Activated CD4-positive, alpha-beta T cell treated with anti-CD3 and anti-CD28 coated beads, Interleukin-2, amount 50 U/mL, for 1 hour (primary cell): ENCODE measurements around the gene OR2D3.
A peak's percentile ranks its signal among the peaks of the same experiment; 100 is the strongest.
"Not testable (repeated sequence)": the region's sequence is repeated elsewhere in the genome, so short reads cannot be mapped to it uniquely, and the experiment has no call there.

ENCODE experiments used
- DNase-seq: peaks from one replicate; pipeline ENCODE4 v3.0.0-alpha.2; 2020

The OR2D3 gene, protein sequence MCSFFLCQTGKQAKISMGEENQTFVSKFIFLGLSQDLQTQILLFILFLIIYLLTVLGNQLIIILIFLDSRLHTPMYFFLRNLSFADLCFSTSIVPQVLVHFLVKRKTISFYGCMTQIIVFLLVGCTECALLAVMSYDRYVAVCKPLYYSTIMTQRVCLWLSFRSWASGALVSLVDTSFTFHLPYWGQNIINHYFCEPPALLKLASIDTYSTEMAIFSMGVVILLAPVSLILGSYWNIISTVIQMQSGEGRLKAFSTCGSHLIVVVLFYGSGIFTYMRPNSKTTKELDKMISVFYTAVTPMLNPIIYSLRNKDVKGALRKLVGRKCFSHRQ

GRCh38 chr11:6920702-6921101 lies at the start of gene OR2D3:
Gene OR2D3 (plus strand): TSS chr11:6921002. CDS start chr11:6921002, 0 bp downstream.
- no peak for DNase-seq

DNA sequence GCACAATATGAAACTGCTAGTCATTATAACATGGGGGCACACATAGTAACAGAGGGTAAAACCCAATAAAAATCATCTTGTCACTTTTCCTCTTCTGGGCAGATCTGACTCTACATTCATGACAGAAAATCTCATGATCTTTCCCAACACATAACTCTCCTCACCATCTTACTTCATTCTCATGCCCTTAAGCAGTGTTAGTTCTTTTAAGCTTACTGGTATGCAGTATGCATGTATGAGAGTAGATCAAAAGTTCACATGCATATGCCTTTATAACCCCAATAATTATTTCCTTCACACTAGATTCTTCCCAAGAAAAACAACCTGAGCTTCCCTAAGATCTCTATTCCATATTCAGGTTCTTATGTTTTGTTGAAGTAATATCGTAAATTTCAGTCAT lies 49.5 kb upstream of the OR2D3 start:
- no peak for DNase-seq

DNA sequence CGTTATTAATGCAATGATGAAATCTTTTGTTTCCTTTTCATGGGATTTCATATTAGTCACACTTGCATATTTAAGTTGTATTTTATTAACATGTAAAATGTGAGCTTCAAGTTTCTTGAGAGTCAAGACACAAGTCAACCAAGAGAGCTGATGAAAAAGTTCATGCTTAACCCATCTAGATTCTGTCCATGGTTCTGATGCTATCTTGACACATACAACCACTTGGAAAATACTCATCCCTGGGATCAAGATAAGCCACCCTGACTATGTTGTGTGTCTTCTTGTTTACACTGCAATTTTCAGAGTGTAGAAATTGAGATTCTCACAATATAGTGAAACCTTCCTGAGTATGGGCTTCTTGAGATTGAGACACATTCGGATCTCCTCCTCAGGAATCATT lies 45.0 kb upstream of the OR2D3 start:
- DNase-seq, result no peak

DNA sequence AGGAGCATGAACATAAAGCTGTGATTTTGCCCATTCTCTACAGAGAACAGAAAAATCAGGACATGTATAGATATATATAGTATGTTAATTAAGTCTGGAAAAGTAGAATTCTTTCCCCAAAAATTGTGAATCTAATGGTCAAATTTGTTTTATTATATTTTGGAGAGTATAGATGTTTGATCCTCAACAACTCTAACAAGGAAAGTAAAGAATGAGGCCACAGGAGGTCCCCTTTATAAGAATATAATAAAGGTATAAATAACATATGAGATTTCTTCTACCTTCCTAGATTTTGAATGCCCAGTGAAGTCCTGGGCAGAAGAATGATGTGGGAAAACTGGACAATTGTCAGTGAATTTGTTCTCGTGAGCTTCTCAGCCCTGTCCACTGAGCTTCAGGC lies 44.5 kb upstream of the OR2D3 start, which contains the start of gene OR10A4:
TSS of gene OR10A4 (plus strand) at position 301 of the 400 bp plus-strand sequence. CDS start at position 324, 23 bp downstream.
- no peak for DNase-seq

GRCh38 chr11:6876914-6877313 lies 43.9 kb upstream of the OR2D3 start:
- DNase-seq, result no peak

- DNase-seq, result no peak
Observed at GRCh38 chr11:6882751-6883150, 38.1 kb upstream of the OR2D3 start.

DNA sequence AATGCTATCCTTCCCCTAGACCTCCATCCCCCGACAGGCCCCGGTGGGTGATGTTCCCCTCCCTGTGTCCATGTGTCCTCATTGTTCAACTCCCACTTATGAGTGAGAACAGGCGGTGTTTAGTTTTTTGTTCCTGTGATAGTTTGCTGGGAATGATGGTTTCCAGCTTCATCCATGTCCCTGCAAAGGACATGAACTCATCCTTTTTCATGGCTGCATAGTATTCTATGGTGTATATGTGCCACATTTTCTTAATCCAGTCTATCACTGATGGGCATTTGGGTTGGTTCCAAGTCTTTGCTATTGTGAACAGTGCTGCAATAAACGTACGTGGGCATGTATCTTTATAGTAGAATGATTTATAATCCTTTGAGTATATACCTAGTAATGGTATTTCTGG lies 33.1 kb upstream of the OR2D3 start:
- not testable (repeated sequence) for DNase-seq

GRCh38 chr11:6888830-6889229 lies 32.0 kb upstream of the OR2D3 start:
- no peak for DNase-seq

GRCh38 chr11:6889835-6890234 lies 31.0 kb upstream of the OR2D3 start:
- no peak for DNase-seq

- no peak for DNase-seq
Observed at GRCh38 chr11:6892400-6892799, 28.4 kb upstream of the OR2D3 start, which contains the start of gene OR2D2. Gene OR2D2 (minus strand): TSS chr11:6892500. CDS start chr11:6892500, 0 bp downstream.

DNA sequence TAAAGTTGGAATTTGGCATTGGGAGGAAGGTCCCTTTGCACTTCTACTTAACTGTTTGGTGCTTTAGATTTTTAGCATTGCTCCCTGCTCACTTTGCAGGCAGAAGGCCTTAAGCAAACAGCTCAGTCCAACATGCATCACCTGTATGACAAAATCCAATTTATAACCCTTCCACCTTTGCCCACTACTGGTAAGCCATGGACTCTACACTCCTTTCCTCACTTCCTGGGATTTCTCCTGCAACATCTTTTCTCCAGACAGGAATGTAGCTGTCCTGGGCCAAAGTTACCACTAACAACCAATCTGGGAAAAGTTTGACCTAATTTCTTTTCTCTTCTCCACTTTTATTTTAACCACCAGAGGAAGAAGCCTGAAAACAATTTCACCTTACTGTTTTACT lies 26.7 kb upstream of the OR2D3 start:
- DNase-seq, result no peak

DNA sequence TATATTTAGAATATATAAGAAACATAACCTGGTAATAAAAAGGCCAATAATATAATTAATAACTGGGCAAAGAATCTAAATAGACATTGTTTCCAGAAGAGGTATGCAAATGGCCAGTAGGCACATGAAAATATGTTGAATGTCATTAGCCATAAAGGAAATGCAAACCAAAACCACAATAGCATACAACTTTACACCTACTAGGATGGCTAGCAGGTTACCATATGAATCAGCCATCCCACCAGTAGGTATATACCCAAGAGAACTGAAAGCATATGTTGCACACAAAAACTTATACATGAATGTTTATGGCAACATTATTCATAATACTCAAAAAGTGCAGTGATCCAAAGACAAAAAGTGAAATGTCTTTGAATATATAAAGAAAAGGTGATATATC lies 25.8 kb upstream of the OR2D3 start:
- DNase-seq, result no peak

DNA sequence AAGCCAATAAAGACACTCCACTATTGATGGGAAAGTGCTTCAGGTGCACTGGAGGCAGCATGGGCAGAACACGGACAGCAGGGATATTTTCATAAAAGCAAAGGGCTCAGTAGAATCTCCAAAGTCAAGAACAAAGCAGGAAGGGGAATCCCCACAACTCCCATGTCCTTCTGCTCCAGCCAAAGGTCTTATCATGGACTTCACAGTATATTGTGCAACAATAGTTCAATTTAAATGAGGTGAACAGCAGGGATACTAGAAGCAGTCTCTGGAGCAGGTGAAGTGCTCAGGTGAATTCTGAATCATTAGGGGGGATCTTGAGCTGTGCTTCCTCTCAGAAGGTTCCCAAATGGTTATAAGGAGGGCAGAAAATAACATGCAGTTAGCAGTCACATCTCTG lies 21.9 kb upstream of the OR2D3 start:
- DNase-seq, result no peak

DNA sequence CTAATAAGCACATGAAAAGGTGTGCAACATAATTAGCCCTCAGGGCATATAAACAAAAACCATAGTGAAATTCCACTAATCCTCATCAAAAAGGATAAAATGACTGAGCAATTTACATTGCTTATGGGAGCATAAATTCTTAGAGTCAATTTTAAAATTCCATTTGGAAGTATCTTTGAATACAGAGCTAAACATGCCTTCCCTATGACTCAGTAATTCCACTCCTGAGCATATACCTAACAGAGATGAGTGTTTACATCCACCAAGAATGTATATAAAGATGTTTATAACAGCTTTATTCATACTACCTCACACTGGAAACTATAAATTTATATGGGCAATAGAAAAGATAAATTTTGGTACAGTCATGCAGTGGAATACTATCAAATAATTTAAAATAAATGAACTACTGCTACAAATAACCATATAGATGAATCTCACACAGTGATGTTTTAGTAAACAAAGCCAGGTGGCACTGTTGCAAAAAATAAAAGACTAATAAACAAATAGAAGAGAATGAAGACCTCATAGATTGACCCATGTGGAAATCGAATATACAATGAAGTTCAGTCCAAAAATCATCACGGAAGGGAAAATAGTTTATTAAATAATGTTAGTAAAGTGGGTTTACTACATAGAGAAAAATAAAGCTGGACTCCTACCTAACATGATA lies 20.3 kb upstream of the OR2D3 start:
- DNase-seq, result no peak

GRCh38 chr11:6904804-6905203 lies 16.0 kb upstream of the OR2D3 start:
- DNase-seq, result not testable (repeated sequence)

DNA sequence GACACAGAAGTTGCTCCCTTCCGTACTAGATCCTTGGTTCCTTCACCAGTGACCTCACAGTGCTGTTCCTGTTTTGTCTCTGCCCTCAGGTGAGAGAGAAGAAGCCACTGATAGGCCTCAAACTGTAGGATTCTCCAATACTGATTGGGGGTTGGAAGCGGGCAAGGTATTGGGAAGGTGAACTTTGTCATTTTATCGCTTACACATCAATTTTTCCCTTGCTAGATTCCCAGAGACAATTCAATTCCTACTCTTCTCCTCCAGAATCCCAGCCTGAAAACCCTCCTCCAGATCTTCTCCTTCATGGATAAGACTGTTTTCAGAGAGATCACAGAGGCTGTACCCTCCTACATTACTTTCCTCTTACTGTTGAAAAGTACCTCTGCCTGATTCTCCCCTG lies 9.4 kb upstream of the OR2D3 start:
- no peak for DNase-seq

DNA sequence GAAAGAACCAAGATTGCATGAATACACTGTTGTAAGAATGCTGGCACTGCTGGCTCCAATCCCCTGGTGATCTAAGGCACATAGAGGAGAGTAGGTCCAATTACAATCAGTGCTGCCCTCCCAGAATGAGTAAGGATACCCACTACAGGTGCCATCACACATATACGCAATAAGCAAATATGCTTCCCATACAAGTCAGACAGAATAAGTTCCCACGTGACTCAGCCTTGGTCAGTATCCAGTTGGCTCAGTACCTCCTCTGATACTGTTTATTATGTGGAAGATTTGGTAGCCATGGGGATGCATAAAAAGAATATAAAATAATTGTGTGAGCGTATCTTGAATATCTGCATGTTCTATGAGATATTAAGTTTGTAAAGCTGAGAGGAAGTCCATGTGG lies 8.9 kb upstream of the OR2D3 start:
- no peak for DNase-seq

DNA sequence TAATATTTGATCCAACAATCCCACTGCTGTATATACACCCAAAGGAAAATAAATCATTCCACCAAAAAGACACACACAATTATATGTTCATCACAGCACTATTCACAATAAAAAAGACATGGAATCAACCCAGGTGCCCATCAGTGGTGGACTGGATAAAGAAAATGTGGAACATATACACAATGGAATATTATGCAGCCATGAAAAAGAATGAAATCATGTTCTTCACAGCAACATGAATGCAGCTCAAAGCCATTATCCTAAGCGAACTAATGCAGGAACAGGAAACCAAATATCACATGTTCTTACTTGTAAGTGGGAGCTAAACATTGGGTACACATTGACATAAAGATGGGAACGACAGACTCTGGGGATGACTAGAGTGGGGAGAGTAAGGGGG lies 1.1 kb upstream of the OR2D3 start:
- DNase-seq, result no peak

DNA sequence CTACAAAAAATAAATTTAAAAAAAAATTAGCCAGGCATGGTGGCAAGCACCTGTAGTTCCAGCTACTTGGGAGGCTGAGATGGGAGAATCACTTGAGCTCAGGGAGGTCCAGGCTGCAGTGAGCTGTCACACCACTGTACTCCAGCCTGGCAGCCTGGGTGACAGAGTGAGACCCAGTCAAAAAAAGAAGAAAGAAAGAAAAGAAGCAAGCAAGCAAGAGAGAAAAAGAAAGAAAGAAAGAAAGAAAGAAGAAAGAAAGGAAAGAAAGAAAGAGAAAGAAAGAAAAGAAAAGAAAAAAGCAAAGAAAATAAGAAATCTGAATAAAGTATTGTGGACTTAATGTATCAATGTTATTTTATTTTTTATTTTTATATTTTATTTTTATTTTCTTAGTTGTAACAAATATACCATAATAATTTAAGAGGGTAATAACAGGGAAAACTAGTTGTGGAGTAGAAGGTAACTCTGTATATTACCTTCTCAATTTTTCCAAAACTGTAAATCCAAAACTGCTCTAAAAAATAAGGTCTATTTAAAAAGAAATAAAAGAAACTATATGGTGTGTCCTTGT lies 4.3 kb downstream of the OR2D3 start:
- DNase-seq, result no peak

DNA sequence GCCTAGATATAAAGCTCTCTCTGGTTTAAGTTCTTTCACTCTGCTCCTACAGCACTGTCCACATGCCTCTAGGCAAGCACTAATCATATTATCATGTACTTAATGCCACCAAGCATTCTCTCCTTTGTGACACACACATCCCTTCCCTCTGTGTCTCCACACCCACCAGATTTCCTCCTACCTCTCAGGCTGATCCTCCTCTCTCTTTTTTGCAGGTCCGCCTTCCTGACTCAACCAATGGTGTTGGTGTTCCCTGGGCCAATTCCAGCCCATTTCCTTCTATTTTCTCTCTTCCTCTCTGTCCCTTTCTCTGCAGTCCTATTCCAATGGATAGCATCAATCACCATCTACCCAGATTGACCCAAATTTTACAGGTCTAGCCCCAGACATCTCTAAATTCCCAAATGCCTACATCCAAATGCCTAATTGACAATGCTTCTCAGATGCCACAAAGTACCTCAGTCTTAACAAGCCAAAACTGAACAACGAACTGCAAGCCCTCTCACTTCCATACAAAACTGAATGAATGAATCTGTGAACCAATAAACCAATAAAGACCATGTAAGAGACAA lies 4.9 kb downstream of the OR2D3 start:
- no peak for DNase-seq

DNA sequence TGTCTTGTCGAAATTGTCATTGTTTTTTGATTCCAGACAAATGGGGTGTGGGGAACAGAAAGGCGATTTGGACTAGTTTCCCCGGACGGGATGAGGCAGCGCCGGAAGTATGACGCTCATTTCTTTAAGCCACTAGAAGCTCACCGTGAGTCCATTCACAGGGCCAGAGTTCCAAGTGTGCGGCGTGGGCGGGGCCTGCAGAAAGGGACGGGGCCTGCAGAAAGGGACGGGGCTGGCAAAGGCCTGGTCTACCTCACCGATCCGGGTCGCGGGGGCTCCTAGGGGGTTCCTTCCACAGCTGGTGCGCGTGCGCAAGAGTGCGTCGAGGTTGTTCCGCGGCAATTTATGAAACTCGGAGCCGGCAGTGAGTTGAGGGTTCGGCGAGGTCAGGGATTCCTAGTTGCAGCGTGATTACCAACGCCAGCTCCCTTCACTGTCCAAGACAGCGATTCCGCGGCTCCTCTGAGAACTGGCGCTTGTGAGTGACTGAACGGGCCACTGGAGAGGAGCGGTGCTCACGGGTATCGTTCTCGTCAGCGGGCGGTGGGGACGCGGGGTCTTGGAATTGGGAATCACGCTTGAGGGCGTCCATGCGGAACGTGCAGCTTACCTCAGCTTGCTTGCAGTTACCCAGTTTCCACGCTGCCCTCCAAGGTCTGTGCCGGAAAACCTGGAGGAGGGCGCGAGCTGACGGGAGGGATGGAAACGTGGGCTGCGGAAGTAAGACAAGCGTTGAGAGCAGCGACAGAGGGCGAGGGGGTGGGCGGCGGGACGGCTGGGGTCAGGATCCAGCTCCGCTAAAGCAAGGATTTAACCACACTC lies 5.6 kb downstream of the OR2D3 start, which contains the start of gene ZNF215:
TSS of gene ZNF215 (plus strand) at position 219 of the 822 bp plus-strand sequence. CDS start 5,847 bp downstream, outside the sequence.
- DNase-seq, result peak; percentile 0

- no peak for DNase-seq
Observed at GRCh38 chr11:6927030-6927617, 6.3 kb downstream of the OR2D3 start.
